ENCODE results near the gene P4HB. TPM values are rescaled to one million over a fixed set of nuclear protein-coding genes. Genes with fewer than 3 reads are reported as not detected.
A peak's percentile ranks its signal among the peaks of the same experiment; 100 is the strongest.

Gene P4HB
- total RNA-seq, 4 donors from 2014 or later, result 548 to 1,124 (median 681) TPM

DNA sequence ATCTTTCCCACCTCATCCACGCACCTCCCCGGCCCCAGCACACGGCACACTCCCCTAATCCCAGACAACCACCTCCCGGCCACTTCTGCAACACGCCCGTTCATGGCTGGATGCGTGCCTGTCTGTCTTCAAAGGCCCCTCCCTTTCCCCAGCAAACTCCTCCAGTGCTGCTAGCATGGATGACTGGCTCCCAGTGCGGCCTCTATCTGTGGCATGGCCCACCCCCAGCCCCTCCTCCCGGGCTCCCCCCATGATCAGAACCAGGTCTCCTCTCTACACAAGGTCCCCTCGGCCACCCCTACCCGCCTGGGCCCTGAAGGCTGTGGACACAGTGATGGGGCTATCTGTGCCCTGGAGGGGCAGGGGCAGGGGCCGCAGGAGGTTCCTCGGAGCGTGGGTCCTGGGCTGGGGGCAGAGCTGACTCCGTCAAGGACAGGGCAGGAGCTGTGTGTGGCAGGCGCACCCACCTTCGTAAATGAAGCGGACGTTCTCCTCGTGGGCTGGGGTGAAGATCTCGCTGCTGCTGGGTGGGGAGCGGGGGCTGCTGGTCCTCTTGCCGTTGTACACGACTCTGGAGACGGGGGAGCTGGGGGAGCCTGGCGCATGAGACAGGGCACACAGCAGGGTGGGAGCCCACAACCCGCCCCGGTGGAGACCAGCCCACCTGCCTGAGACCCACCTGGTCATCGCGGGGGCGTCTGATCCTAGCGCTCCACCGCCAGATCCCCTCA, 36.4 kb downstream of the P4HB start:
- H3K4me1 ChIP-seq, result peaks cover 0 to 6% of the 10 kb centered on the region in 2 donors
- no peak for DNase-seq
- no peaks in the 10 kb centered on the region for H3K27me3 ChIP-seq
- 93 to 94% methylated on average over 22 to 31 of the region's 33 CpGs for WGBS, 2 donors
- H3K4me3 ChIP-seq (replicated peaks in 1 of 3), result no peak overlapping the region
- H3K27ac ChIP-seq, result no peak overlapping the region
- no peaks in the 10 kb centered on the region for H3K9me3 ChIP-seq
- H3K36me3 ChIP-seq, result peaks cover 0 to 13% of the 10 kb centered on the region in 2 donors
- TF ChIP-seq POLR2A (IDR thresholded peaks at IDR 0.05), result no peak
- TF ChIP-seq CTCF (IDR thresholded peaks at IDR 0.05), result no peak
- intact Hi-C loops (cut with DNase I), result no loop called here

GRCh38 chr17:81822996-81823819, 37.1 kb downstream of the P4HB start:
- TF ChIP-seq POLR2A (IDR thresholded peaks at IDR 0.05), result no peak
- no peak for TF ChIP-seq CTCF (IDR thresholded peaks at IDR 0.05)
- DNase-seq, result no peak
- H3K27ac ChIP-seq, result no peak overlapping the region
- intact Hi-C loops (cut with DNase I), result no loop called here
- no peaks in the 10 kb centered on the region for H3K4me1 ChIP-seq
- peaks cover 0 to 13% of the 10 kb centered on the region in 2 donors for H3K36me3 ChIP-seq
- H3K4me3 ChIP-seq (replicated peaks in 1 of 3), result no peak overlapping the region
- H3K27me3 ChIP-seq, result no peaks in the 10 kb centered on the region
- WGBS, 2 donors, result 95 to 96% methylated on average over 16 to 24 of the region's 30 CpGs
- no peaks in the 10 kb centered on the region for H3K9me3 ChIP-seq

- Histone ChIP-seq H3K27ac (no peak overlapping the region), H3K4me3 (replicated peaks in 1 of 3) (no peak overlapping the region), H3K9me3 (no peaks in the 10 kb centered on the region), H3K4me1 (no peaks in the 10 kb centered on the region), H3K36me3 (peaks cover 0 to 13% of the 10 kb centered on the region in 2 donors), H3K27me3 (no peaks in the 10 kb centered on the region)
- no peak for TF ChIP-seq CTCF (IDR thresholded peaks at IDR 0.05)
- no peak for TF ChIP-seq POLR2A (IDR thresholded peaks at IDR 0.05)
- intact Hi-C loops (cut with DNase I), result no loop called here
- whole genome bisulfite sequencing, 2 donors, result 95 to 100% methylated on average over 1 to 6 of the region's 8 CpGs
- no peak for DNase-seq
These were observed 38.1 kb downstream of the P4HB start for GRCh38 chr17:81822312-81822637.

DNA sequence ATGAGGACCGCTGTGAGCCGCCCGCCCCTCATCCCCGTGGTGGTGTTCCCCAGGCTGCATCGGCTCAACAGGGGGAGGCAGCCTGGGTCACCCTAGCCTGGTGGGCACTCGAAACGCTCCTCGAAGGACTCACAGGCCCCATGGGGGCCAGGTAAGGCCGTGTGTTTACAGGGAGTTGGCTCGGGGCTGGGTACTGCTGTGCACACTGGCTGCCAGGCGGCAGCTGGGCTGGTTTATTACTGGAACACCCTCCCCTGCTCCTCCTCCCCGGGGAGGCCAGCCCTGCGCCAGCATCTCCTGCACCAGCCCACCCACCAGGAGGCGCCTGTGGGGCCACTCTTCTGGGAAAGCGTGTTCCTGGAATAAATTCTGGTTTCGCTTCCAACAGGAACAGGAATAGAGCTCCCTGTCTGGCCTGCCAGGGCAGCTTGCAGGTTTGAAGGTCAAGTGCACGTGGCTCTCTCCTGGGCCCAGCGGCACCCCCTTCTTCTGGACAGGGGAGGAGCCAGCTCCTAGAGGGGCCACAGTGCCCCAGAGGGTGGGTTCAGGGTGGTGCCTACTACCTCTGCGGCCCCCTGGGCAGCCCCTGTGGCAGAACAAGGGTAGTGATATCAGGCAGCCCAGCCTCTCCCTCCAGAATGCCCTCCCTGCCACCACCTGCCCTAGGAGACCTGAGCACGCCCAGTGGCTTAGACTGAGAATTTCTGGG, 38.6 kb downstream of the P4HB start:
- intact Hi-C loops (cut with DNase I), result no loop called here

More for the DNA sequence above, 38.6 kb downstream of the P4HB start:
- DNase-seq, result peak; percentile 32 to 38
- 68 to 83% methylated on average over 5 to 6 of the region's 20 CpGs for WGBS, 2 donors
- Histone ChIP-seq H3K27me3 (no peaks in the 10 kb centered on the region), H3K36me3 (peaks cover 0 to 13% of the 10 kb centered on the region in 2 donors), H3K9me3 (no peaks in the 10 kb centered on the region), H3K27ac (no peak overlapping the region), H3K4me3 (replicated peaks in 1 of 3) (no peak overlapping the region), H3K4me1 (no peaks in the 10 kb centered on the region)
- TF ChIP-seq CTCF (IDR thresholded peaks at IDR 0.05) (peak in 1 of 6 experiments; percentile 23), POLR2A (IDR thresholded peaks at IDR 0.05) (no peak)
